ENCODE results near the gene RAD9B. TPM values are rescaled to one million over a fixed set of nuclear protein-coding genes. Genes with fewer than 3 reads are reported as not detected.

RAD9B gene
- polyA plus RNA-seq, 1 experiment: 0.33 TPM

DNA sequence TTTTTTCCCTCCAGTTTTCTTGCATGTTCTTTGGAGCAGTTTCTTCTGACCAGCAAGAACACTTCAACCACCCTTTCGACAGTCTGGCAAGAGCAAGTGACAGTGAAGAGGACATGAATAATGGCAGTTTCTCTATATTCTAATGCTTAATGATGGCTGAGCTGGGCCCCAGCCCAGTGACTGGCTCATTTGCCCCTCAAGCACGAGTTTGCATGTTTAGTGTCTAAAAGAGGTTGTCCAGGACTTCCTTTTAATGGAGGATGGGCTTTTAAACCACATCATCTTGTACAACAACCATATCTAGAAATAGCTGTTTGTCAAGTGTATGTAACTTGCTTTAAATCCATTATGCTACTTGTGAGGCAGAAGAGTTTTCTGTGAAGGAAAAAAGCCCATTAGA is 28.4 kb downstream of the RAD9B start:
- DNase-seq (ENCODE audit: low read depth): no peak
- no peak for TF ChIP-seq CTCF (IDR thresholded peaks at IDR 0.05; ENCODE audit: insufficient read depth, low read depth, low read length)
- H3K27me3 ChIP-seq (ENCODE audit: control insufficient read depth, insufficient read depth, low read length): no peaks in the 10 kb centered on the region
- ChIA-PET CTCF (interaction anchor here (0.7 to 0.9 kb wide), 3 partner anchors 70 to 357 kb away, joined by 3 read pairs; partner anchors contain the start of gene ARPC3), POLR2A (no interaction called here)
- no peak overlapping the region for H3K4me3 ChIP-seq (ENCODE audit: low read depth, low read length)
- H3K36me3 ChIP-seq (ENCODE audit: control insufficient read depth, insufficient read depth, low read length): no peaks in the 10 kb centered on the region

DNA sequence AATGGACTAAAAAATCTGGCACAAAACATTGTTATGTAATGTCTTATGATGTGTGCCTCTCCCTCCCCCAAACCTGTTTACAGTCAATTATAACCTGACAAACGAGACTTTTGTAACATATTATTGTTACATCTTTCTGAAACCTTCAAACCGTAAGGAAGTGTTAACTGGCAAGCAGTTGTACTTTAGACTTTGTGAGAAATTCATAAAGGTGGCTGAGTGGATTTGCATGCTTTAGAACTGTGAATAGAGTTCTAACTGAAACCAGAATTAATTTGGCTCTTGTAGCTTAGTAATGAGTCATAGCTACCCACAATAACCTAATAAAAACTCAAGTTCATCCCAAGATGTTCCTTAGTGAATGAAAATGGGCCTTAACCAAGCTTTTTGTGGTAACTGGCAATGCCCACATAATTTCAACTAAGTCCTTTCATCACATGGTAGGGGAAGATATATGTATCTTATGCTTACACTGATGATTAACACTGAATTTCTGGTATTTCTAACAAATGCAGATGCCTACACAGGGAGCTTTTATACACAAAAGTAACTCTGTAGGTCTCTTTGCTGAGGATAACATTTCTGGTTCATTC is 29.7 kb downstream of the RAD9B start:
- ChIA-PET CTCF (interaction anchor here (0.6 to 2.0 kb wide), 7 partner anchors 17 to 70 kb away, joined by 3 to 6 read pairs (median 3); partner anchors contain the start of genes FAM216A and GPN3), POLR2A (no interaction called here)
- Histone ChIP-seq H3K4me3 (ENCODE audit: low read depth, low read length) (no peak overlapping the region), H3K27me3 (ENCODE audit: control insufficient read depth, insufficient read depth, low read length) (no peaks in the 10 kb centered on the region), H3K36me3 (ENCODE audit: control insufficient read depth, insufficient read depth, low read length) (peaks cover 2% of the 10 kb centered on the region; the same call in 1 of the 2 replicates)
- DNase-seq (ENCODE audit: low read depth): peak; percentile 46
- no peak for TF ChIP-seq CTCF (IDR thresholded peaks at IDR 0.05; ENCODE audit: insufficient read depth, low read depth, low read length)

- Histone ChIP-seq H3K4me3 (ENCODE audit: low read depth, low read length) (no peak overlapping the region), H3K36me3 (ENCODE audit: control insufficient read depth, insufficient read depth, low read length) (peaks cover 3% of the 10 kb centered on the region), H3K27me3 (ENCODE audit: control insufficient read depth, insufficient read depth, low read length) (no peaks in the 10 kb centered on the region)
- TF ChIP-seq CTCF (IDR thresholded peaks at IDR 0.05; ENCODE audit: insufficient read depth, low read depth, low read length): no peak
- DNase-seq (ENCODE audit: low read depth): no peak
- CTCF ChIA-PET: interaction anchor here (0.7 to 2.0 kb wide), 7 partner anchors 9 to 75 kb away, joined by 3 to 6 read pairs (median 4); no protein-coding TSS in a partner anchor
- POLR2A ChIA-PET: no interaction called here
Observed at GRCh38 chr12:110532644-110533043, 30.5 kb downstream of the RAD9B start.

GRCh38 chr12:110533607-110534006 is 31.5 kb downstream of the RAD9B start:
- TF ChIP-seq CTCF (IDR thresholded peaks at IDR 0.05; ENCODE audit: insufficient read depth, low read depth, low read length): no peak
- DNase-seq (ENCODE audit: low read depth): no peak
- no peak overlapping the region for H3K4me3 ChIP-seq (ENCODE audit: low read depth, low read length)
- ChIA-PET POLR2A (no interaction called here), CTCF (interaction anchor here (0.6 to 2.0 kb wide), 7 partner anchors 10 to 84 kb away, joined by 3 to 12 read pairs (median 3); partner anchors contain the start of gene ARPC3)
- H3K36me3 ChIP-seq (ENCODE audit: control insufficient read depth, insufficient read depth, low read length): peaks cover 8% of the 10 kb centered on the region
- H3K27me3 ChIP-seq (ENCODE audit: control insufficient read depth, insufficient read depth, low read length): no peaks in the 10 kb centered on the region

DNA sequence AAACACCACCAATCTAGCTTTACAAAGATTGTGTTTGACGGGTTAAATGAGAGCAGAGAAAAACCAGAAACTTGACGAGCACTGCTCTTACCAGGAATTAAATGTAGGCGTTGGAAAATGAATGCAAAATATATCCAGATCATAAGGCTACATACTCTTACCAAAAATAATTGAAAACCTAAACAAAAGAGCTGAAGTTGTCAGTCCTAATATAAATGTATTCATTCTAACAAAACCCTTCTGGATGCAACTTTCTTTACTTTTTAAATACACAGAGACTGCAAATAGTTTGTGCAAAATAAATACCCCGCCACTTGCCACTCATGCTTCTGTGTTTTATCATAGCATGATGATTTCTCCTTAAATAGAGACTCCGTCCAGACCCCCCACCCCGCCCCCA is 32.7 kb downstream of the RAD9B start:
- DNase-seq (ENCODE audit: low read depth): no peak
- TF ChIP-seq CTCF (IDR thresholded peaks at IDR 0.05; ENCODE audit: insufficient read depth, low read depth, low read length): no peak
- Histone ChIP-seq H3K4me3 (ENCODE audit: low read depth, low read length) (no peak overlapping the region), H3K27me3 (ENCODE audit: control insufficient read depth, insufficient read depth, low read length) (no peaks in the 10 kb centered on the region), H3K36me3 (ENCODE audit: control insufficient read depth, insufficient read depth, low read length) (peaks cover 9% of the 10 kb centered on the region)
- POLR2A ChIA-PET: no interaction called here
- CTCF ChIA-PET: interaction anchor here (1.2 to 2.0 kb wide), 3 partner anchors 66 to 85 kb away, joined by 3 to 12 read pairs (median 3); partner anchors contain the start of genes ARPC3, FAM216A and GPN3
